MV-4-11 (cell line): ENCODE data around the gene CDC23.

Experiments used
- DNase-seq: peaks from one replicate; lab custom pipeline; 2025; lab: John Stamatoyannopoulos, UW

Gene CDC23

GRCh38 chr5:138140268-138140667 lies 72.9 kb downstream of the CDC23 start:
- DNase-seq, result no peak

DNA sequence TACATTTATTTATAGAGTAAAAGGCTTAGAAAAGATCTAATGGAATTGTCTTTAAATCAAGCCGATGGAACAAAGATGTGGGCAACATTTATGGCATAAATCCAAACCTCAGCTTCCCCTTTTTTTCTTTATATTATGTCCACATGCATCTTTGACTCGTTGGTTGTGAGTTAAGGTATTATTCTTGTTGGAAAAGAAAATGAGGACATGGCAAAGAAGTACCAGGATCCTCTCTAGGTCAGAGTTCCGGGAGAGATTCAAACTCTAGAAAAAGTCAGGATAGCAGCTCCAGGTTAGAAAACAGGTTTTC lies 73.4 kb downstream of the CDC23 start:
- peak; percentile 69 for DNase-seq

GRCh38 chr5:138138949-138139780 lies 74.0 kb downstream of the CDC23 start, which contains the start of gene NME5:
Gene NME5 (minus strand): TSS chr5:138139428. CDS start chr5:138138780, 648 bp downstream.
- peak; percentile 6 for DNase-seq
